DOHH2 (cell line): ENCODE data around the gene ARL16.

Experiments used
- EZH2phosphoT487 ChIP-seq: fragments of 200-600 bp; sonication (generic); IDR thresholded peaks from 2 replicates; pipeline ENCODE4 v1.6.1; 2017; ENCODE audit warnings: borderline replicate concordance, mild to moderate bottlenecking, antibody characterized with exemption, low read length, moderate library complexity, mixed read lengths
- TF ChIP-seq, protein P1 (sequence below): fragments of 200-600 bp; sonication (generic); IDR thresholded peaks from one replicate; pipeline ENCODE4 v1.5.1; 2014; ENCODE audit warnings: antibody characterized with exemption, mild to moderate bottlenecking, low read depth, low read length; ENCODE audit not compliant: poor library complexity, severe bottlenecking

DNA sequence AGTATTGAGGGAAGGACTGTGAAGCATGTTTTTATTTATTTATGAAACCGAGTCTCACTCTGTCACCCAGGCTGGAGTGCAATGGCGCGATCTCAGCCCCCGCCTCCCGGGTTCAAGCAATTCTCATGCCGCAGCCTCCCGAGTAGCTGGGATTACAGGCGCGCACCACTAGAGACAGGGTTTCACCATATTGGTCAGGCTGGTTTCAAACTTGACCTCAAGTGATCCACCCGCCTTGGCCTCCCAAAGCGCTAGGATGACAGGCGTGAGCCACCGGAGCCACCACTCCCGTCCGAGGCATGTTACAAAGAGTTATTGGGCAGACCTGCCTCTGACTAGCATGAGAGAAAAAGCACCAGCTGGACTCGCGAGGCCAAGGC, 22.6 kb upstream of the ARL16 start:
- TF ChIP-seq, protein P1, sequence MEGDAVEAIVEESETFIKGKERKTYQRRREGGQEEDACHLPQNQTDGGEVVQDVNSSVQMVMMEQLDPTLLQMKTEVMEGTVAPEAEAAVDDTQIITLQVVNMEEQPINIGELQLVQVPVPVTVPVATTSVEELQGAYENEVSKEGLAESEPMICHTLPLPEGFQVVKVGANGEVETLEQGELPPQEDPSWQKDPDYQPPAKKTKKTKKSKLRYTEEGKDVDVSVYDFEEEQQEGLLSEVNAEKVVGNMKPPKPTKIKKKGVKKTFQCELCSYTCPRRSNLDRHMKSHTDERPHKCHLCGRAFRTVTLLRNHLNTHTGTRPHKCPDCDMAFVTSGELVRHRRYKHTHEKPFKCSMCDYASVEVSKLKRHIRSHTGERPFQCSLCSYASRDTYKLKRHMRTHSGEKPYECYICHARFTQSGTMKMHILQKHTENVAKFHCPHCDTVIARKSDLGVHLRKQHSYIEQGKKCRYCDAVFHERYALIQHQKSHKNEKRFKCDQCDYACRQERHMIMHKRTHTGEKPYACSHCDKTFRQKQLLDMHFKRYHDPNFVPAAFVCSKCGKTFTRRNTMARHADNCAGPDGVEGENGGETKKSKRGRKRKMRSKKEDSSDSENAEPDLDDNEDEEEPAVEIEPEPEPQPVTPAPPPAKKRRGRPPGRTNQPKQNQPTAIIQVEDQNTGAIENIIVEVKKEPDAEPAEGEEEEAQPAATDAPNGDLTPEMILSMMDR: no peak
- TF ChIP-seq EZH2phosphoT487: no peak
